Endothelial cell of umbilical vein (primary cell): ENCODE data around the gene KIF22. TPM values are rescaled to one million over a fixed set of nuclear protein-coding genes. Genes with fewer than 3 reads are reported as not detected.

Experiments
- BruUV-seq: library from RNA; stranded (reverse); fragments of 400-500 nt; replicated peaks from 2 replicates; lab custom pipeline; 2021; lab: Mats Ljungman, UMichigan
- CTCF ChIA-PET: fragments of 300-600, 350-600 bp; sonication (Branson Sonifier 250); formaldehyde crosslinking; loops from one replicate; lab custom pipeline; 2021; ENCODE audit warnings: antibody characterized with exemption, inconsistent platforms; lab: Charles Lee
- POLR2A ChIA-PET: fragments of 300-600, 350-600 bp; sonication (Branson Sonifier 250); formaldehyde crosslinking; loops from one replicate; lab custom pipeline; 2021; ENCODE audit warnings: antibody characterized with exemption, inconsistent platforms; lab: Charles Lee
- DNase-seq: peaks from one replicate; pipeline ENCODE4 v3.0.0-alpha.2; 2011; ENCODE audit warnings: low read depth, low spot score
- FAIRE-seq: peaks from 2 replicates; lab custom pipeline; 2011; peaks lifted over from hg19 to GRCh38; lab: Jason Lieb, UNC
- H2AFZ ChIP-seq: 2 replicates; pipeline ENCODE4 v1.6.0; 2012; ENCODE audit warnings: low read depth, low read length, control low read depth, inconsistent platforms
- H3K27ac ChIP-seq: 2 replicates; pipeline ENCODE4 v1.5.1; 2011; ENCODE audit warnings: low read depth, mild to moderate bottlenecking, control low read depth, low read length, moderate library complexity; ENCODE audit not compliant: insufficient read depth
- H3K27me3 ChIP-seq, 2 experiments: 2 replicates each; pipeline versions ENCODE4 v1.6.0 to v1.6.1; 2011; ENCODE audit warnings: low read length in 2 of 2, mixed read lengths in 1 of 2; ENCODE audit not compliant: control insufficient read depth in 2 of 2, insufficient read depth in 2 of 2
- H3K36me3 ChIP-seq, 2 experiments: 2 replicates in 1 of 2; 3 replicates in 1 of 2; pipeline ENCODE4 v1.5.1; 2011; ENCODE audit warnings: low read length in 2 of 2, mild to moderate bottlenecking in 1 of 2, moderate library complexity in 1 of 2; ENCODE audit not compliant: control insufficient read depth in 2 of 2, insufficient read depth in 2 of 2; ENCODE audit errors: extremely low read depth in 1 of 2
- H3K4me1 ChIP-seq: 3 replicates; pipeline ENCODE4 v1.5.1; 2011; ENCODE audit warnings: mild to moderate bottlenecking, low read length; ENCODE audit not compliant: control insufficient read depth, insufficient read depth; ENCODE audit errors: extremely low read depth
- H3K4me2 ChIP-seq: 2 replicates; pipeline ENCODE4 v1.6.1; 2011; ENCODE audit warnings: low read length, control low read depth, mixed read lengths; ENCODE audit not compliant: insufficient read depth
- H3K4me3 ChIP-seq, 3 experiments: fragments of 200-600 bp in 1 of 3; sonication (generic), shearing (Covaris generic) in 1 of 3; replicated peaks in 1 of 3; 2 replicates each; pipeline ENCODE4 v1.5.1; 2011 to 2016; ENCODE audit warnings: control low read depth in 3 of 3, low read length in 3 of 3, mild to moderate bottlenecking in 2 of 3, inconsistent platforms in 1 of 3, low read depth in 1 of 3, moderate library complexity in 1 of 3; ENCODE audit not compliant: insufficient read depth in 1 of 3
- H3K79me2 ChIP-seq: 2 replicates; pipeline ENCODE4 v1.6.0; 2012; ENCODE audit warnings: low read length, inconsistent platforms; ENCODE audit not compliant: control insufficient read depth, insufficient read depth
- H3K9ac ChIP-seq: replicated peaks from 2 replicates; pipeline ENCODE3; 2011; ENCODE audit warnings: low read length, control low read depth; ENCODE audit not compliant: insufficient read depth; ENCODE audit errors: extremely low read depth
- H3K9me1 ChIP-seq: replicated peaks from 3 replicates; pipeline ENCODE4 v1.6.0; 2011; ENCODE audit warnings: mild to moderate bottlenecking, low read length; ENCODE audit not compliant: control insufficient read depth, insufficient read depth; ENCODE audit errors: extremely low read depth
- H3K9me3 ChIP-seq: replicated peaks from 2 replicates; pipeline ENCODE4 v1.5.1; 2012; ENCODE audit warnings: low read length, inconsistent platforms; ENCODE audit not compliant: control insufficient read depth, insufficient read depth
- H4K20me1 ChIP-seq: replicated peaks from 2 replicates; pipeline ENCODE3; 2011; ENCODE audit warnings: mild to moderate bottlenecking, low read length; ENCODE audit not compliant: control insufficient read depth, insufficient read depth; ENCODE audit errors: extremely low read depth
- CTCF ChIP-seq, 2 donors: IDR thresholded peaks; 1 replicate in 1 of 2; 2 replicates in 1 of 2; pipeline ENCODE4 v1.5.1; 2011; ENCODE audit warnings: low read length in 2 of 2, mild to moderate bottlenecking in 2 of 2, moderate library complexity in 2 of 2, control low read depth in 1 of 2, inconsistent platforms in 1 of 2, low read depth in 1 of 2; ENCODE audit not compliant: insufficient read depth in 1 of 2; ENCODE audit errors: extremely low read depth in 1 of 2
- EZH2 ChIP-seq: IDR thresholded peaks from 2 replicates; pipeline ENCODE4 v1.6.1; 2012; ENCODE audit warnings: borderline replicate concordance, low read depth, mild to moderate bottlenecking, moderate library complexity, low read length, inconsistent platforms; ENCODE audit not compliant: severe bottlenecking
- FOS ChIP-seq: IDR thresholded peaks from 2 replicates; pipeline ENCODE4 v1.6.1; 2011; ENCODE audit warnings: mild to moderate bottlenecking, low read length, moderate library complexity, borderline replicate concordance; ENCODE audit not compliant: insufficient read depth
- GATA2 ChIP-seq: IDR thresholded peaks from 2 replicates; pipeline ENCODE4 v1.7.0; 2011; ENCODE audit warnings: low read depth, mild to moderate bottlenecking, moderate library complexity, mixed read lengths, low read length; ENCODE audit not compliant: insufficient read length, insufficient read depth
- JUN ChIP-seq: IDR thresholded peaks from 2 replicates; pipeline ENCODE4 v1.6.1; 2011; ENCODE audit warnings: borderline replicate concordance, low read depth; ENCODE audit not compliant: insufficient read length, insufficient read depth
- MAX ChIP-seq: IDR thresholded peaks from 2 replicates; pipeline ENCODE4 v1.6.1; 2011; ENCODE audit not compliant: insufficient read depth, insufficient read length
- MYC ChIP-seq: IDR thresholded peaks from one replicate; pipeline ENCODE4 v1.6.1; 2011; ENCODE audit warnings: mild to moderate bottlenecking, low read depth, low read length
- POLR2A ChIP-seq: IDR thresholded peaks from 2 replicates; pipeline ENCODE4 v1.6.1; 2012; ENCODE audit warnings: low read depth, mild to moderate bottlenecking, control low read depth, low read length
- POLR2AphosphoS5 ChIP-seq: IDR thresholded peaks from 2 replicates; pipeline ENCODE4 v1.6.1; 2012; ENCODE audit warnings: low read depth, mild to moderate bottlenecking, control low read depth, low read length, moderate library complexity; ENCODE audit not compliant: insufficient read depth
- dilution Hi-C: fragments of 300-500 bp; cut with MboI; formaldehyde crosslinking; loops from one replicate; pipeline ENCODE4 v1.15.0; 2019; ENCODE audit warnings: low sequenced_read_pairs; ENCODE audit not compliant: extremely low pct_ligation_motif_present
- intact Hi-C: fragments of 100-400 bp; cut with micrococcal nuclease; formaldehyde crosslinking; loops from one replicate; pipeline ENCODE4 v1.10.0; 2022
- polyA plus RNA-seq, 4 experiments: library from polyadenylated mRNA; depleted of rRNA in 3 of 4; stranded (reverse) in 3 of 4; unstranded in 1 of 4; fragments of >200 nt; gene quantifications; 2 replicates each; pipeline versions ENCODE4 v1.2.1 to v1.2.3, GENCODE V29; 2011 to 2012; ENCODE audit warnings: missing spikeins in 1 of 4
- total RNA-seq: library from RNA; stranded (reverse); gene quantifications from 2 replicates; pipeline ENCODE4 v1.2.3, GENCODE V29; 2021

The KIF22 gene
- total and polyA plus RNA-seq, 2 donors (not counting 3 experiments of a cell fraction or from before 2014, with no cell fraction given), result 67.3 to 90.0 TPM

GRCh38 chr16:29841631-29842030, 51.1 kb downstream of the KIF22 start:
- Histone ChIP-seq H3K4me1 (no peaks in the 10 kb centered on the region), H3K27ac (no peak overlapping the region), H2AFZ (no peak overlapping the region), H3K79me2 (no peaks in the 10 kb centered on the region), H3K27me3 (no peaks in the 10 kb centered on the region), H3K4me3 (no peak overlapping the region), H3K9me1 (no peaks in the 10 kb centered on the region), H4K20me1 (no peaks in the 10 kb centered on the region), H3K4me2 (no peak overlapping the region), H3K36me3 (peaks cover 0 to 17% of the 10 kb centered on the region in 2 experiments), H3K9ac (no peak overlapping the region), H3K9me3 (no peaks in the 10 kb centered on the region)
- ChIA-PET CTCF (interaction anchor here (0.7 to 1.7 kb wide), 3 partner anchors 25 to 112 kb away, joined by 3 to 5 read pairs (median 4); no protein-coding TSS in a partner anchor), POLR2A (no interaction called here)
- intact Hi-C loops, result no loop called here
- DNase-seq (no peak), FAIRE-seq (no peak)
- TF ChIP-seq MYC, result no peak
- TF ChIP-seq POLR2A, result no peak
- no peak for TF ChIP-seq JUN
- no peak for TF ChIP-seq CTCF (IDR thresholded peaks at IDR 0.05; ENCODE audit: extremely low read depth in 1 of 2, insufficient read depth in 1 of 2, low read depth in 1 of 2, low read length in 2 of 2)
- TF ChIP-seq GATA2, result no peak
- no peak for TF ChIP-seq POLR2AphosphoS5
- TF ChIP-seq FOS, result no peak
- no peak for TF ChIP-seq MAX
- no peak for TF ChIP-seq EZH2
- TSS peak; percentile 20 for BruUV-seq
- dilution Hi-C loops, result no loop called here
